ENCODE data around the gene TBC1D25.

DNA sequence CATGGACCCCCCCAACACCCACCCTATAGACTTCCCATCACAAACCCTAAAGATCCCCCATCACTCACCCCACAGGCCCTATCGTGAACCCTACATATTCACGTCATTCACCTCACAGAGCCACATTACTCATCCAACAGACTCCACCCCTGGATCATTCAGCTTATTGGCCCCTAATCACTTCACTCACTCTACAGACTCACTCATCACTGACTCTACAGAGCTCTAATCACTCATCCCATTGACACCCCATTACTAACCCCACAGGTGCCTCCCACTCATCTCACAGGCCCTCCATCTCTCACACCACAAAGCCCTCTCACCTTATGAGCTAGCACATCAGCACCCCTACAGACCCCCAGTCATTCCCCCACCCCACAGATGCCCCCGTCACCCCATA lies 6.3 kb upstream of the TBC1D25 start:
- TF ChIP-seq, protein P1, sequence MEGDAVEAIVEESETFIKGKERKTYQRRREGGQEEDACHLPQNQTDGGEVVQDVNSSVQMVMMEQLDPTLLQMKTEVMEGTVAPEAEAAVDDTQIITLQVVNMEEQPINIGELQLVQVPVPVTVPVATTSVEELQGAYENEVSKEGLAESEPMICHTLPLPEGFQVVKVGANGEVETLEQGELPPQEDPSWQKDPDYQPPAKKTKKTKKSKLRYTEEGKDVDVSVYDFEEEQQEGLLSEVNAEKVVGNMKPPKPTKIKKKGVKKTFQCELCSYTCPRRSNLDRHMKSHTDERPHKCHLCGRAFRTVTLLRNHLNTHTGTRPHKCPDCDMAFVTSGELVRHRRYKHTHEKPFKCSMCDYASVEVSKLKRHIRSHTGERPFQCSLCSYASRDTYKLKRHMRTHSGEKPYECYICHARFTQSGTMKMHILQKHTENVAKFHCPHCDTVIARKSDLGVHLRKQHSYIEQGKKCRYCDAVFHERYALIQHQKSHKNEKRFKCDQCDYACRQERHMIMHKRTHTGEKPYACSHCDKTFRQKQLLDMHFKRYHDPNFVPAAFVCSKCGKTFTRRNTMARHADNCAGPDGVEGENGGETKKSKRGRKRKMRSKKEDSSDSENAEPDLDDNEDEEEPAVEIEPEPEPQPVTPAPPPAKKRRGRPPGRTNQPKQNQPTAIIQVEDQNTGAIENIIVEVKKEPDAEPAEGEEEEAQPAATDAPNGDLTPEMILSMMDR (conservative IDR thresholded peaks at IDR 0.05; ENCODE audit: low read length) = no peak
- TF ChIP-seq EZH2phosphoT487 (IDR thresholded peaks at IDR 0.05; ENCODE audit: borderline replicate concordance, low read depth, low read length) = no peak

Data from OCI-LY7 (cell line).